Aorta (tissue), 5 donors: Measurements from ENCODE around the gene NRBF2. TPM values are rescaled to one million over a fixed set of nuclear protein-coding genes. Genes with fewer than 3 reads are reported as not detected.
"Not testable (repeated sequence)": the region's sequence is repeated elsewhere in the genome, so short reads cannot be mapped to it uniquely, and the experiment has no call there.

ENCODE experiments used
- ATAC-seq: fragments of 200-7000 bp; cut with Tn5 transposase; one replicate; pipeline ENCODE4 v1.9.1; 2022; ENCODE audit warnings: moderate library complexity; ENCODE audit not compliant: low FRiP score
- DNase-seq, 2 donors: peaks; one replicate each; pipeline ENCODE4 v3.0.0-alpha.2; 2020
- H3K27ac ChIP-seq, 2 donors: one replicate each; pipeline ENCODE4 v1.5.1; 2013; ENCODE audit warnings: low read length in 2 of 2, mild to moderate bottlenecking in 2 of 2, moderate library complexity in 2 of 2, control low read depth in 1 of 2, inconsistent platforms in 1 of 2, low read depth in 1 of 2
- H3K27me3 ChIP-seq, 2 donors: one replicate each; pipeline ENCODE4 v1.6.1; 2013; ENCODE audit warnings: control low read depth in 1 of 2, low read length in 1 of 2, mild to moderate bottlenecking in 1 of 2, moderate library complexity in 1 of 2; ENCODE audit not compliant: insufficient read depth in 2 of 2, control insufficient read depth in 1 of 2
- H3K36me3 ChIP-seq, 2 donors: one replicate each; pipeline ENCODE4 v1.6.1; 2013; ENCODE audit warnings: control low read depth in 1 of 2, low read length in 1 of 2, mild to moderate bottlenecking in 1 of 2; ENCODE audit not compliant: insufficient read depth in 2 of 2, control insufficient read depth in 1 of 2
- H3K4me1 ChIP-seq, 2 donors: one replicate each; pipeline ENCODE4 v1.6.1; 2013; ENCODE audit warnings: low read length in 2 of 2, control low read depth in 1 of 2, mild to moderate bottlenecking in 1 of 2, moderate library complexity in 1 of 2; ENCODE audit not compliant: insufficient read depth in 2 of 2, control insufficient read depth in 1 of 2
- H3K4me3 ChIP-seq, 2 donors: one replicate each; pipeline ENCODE4 v1.5.1; 2013; ENCODE audit warnings: low read length in 2 of 2, control low read depth in 1 of 2, mild to moderate bottlenecking in 1 of 2
- H3K9me3 ChIP-seq: one replicate; pipeline ENCODE4 v1.6.1; 2013; ENCODE audit warnings: mild to moderate bottlenecking, low read length; ENCODE audit not compliant: control insufficient read depth
- WGBS, 2 donors: extraction: QIAGEN DNeasy Blood & Tissue Kit; methylation state at CpG; one replicate each; pipeline ENCODE4 v1.1.7; 2013; 5-methylcytosine and 5-hydroxymethylcytosine counted together
- intact Hi-C, 2 donors: fragments of 100-400 bp; cut with DNase I; formaldehyde crosslinking; loops; one replicate each; pipeline versions ENCODE4 v1.14.2 to v1.15.0; 2022
- polyA plus RNA-seq, 2 donors: library from polyadenylated mRNA; stranded (reverse); fragments of 200-250 nt; gene quantifications; one replicate each; pipeline ENCODE4 v1.2.3, GENCODE V29; 2013
- total RNA-seq, 2 donors: library from RNA; stranded (reverse); fragmentation: NEBNext Ultra II Directional; extraction: Animal tissue kit (Norgen Biotek cat#: 25700); gene quantifications; one replicate each; pipeline ENCODE4 v1.2.1, GENCODE V29; 2021
- donor health status: healthy with polysubstance abuse.
- donor health status: Bipolar disorder and iron deficiency.
- donor health status: DM: no; HTN: no; CAD: no.
- donor health status: DM: no; HTN: no; CAD: no.
- donor health status: DM: yes; HTN: yes; CAD: no.

NRBF2 gene
- total and polyA plus RNA-seq, 4 donors = 8.5 to 19.0 (median 16.9) TPM

DNA sequence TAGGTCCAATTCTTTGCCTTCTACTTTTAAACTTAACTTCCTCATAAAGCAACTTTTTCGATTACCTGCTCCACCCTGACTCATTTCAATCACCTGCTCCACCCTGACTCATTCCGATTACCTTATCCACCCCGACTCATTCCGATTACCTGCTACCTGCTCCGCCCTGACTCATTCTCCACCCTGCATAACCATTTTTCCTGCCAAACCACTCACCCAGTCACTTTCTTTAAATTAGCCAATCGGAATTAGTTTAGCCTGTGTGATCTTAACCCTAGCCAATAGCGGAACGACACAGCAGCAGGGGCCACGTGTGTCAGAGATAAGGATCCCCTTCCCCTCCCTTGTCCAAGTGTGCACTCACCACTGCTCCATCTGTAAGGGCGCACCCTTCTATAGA, 32.0 kb upstream of the NRBF2 start:
- ATAC-seq, H3K27me3 ChIP-seq, H3K4me1 ChIP-seq, H3K9me3 ChIP-seq, H3K36me3 ChIP-seq, H3K4me3 ChIP-seq, intact Hi-C loops, H3K27ac ChIP-seq, DNase-seq: not testable (repeated sequence)
- WGBS, 2 donors = 92% methylated on average over 10 of the region's 10 CpGs

DNA sequence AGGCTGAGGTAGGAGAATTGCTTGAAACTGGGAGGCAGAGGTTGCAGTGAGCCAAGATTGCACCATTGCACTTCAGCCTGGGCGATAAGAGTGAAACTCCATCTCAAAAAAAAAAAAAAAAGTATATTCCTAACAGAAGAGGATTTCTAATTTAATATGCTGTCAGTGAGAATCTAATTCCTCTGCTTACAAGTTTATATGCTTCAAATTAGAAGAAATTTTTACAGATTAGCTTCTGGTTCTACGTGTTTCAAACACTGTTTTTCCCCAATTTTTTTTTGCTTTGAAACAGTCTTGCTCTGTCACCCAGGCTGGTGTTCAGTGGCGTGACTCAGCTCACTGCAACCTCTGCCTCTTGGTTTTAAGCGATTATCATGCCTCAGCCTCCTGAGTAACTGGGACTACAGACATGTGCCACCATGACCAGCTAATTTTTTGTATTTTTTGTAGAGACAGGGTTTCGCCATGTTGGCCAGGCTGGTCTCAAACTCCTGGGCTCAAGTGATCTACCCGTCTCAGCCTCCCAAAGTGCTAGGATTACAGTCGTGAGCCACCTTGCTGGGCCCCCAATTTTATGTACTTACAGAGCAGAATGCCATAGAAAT, 30.7 kb upstream of the NRBF2 start:
- H3K4me3 ChIP-seq, intact Hi-C loops, H3K36me3 ChIP-seq, H3K27ac ChIP-seq, ATAC-seq, H3K4me1 ChIP-seq, H3K9me3 ChIP-seq, H3K27me3 ChIP-seq, DNase-seq: not testable (repeated sequence)
- WGBS, 2 donors = 91 to 92% methylated on average over 7 of the region's 7 CpGs

DNA sequence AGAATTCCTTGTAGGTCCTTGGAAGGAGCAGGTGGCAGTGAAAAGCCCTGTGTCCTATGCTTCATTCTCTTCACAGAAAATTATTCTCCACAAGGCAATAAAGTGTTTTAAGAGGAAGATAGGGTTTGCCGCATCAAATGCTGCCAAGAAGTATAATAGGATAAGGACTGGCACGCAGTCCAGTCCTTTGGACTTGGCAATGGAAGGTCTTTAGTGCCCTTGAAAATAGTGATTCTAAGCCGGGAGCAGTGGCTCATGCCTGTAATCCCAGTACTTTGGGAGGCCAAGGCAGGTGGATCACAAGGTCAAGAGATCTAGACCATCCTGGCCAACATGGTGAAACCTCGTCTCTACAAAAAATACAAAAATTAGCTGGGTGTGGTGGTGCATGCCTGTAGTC, 29.9 kb upstream of the NRBF2 start:
- H3K9me3 ChIP-seq, H3K27me3 ChIP-seq, H3K4me3 ChIP-seq, DNase-seq, H3K36me3 ChIP-seq, H3K27ac ChIP-seq, intact Hi-C loops, ATAC-seq, H3K4me1 ChIP-seq: not testable (repeated sequence)
- 79 to 82% methylated on average over 4 of the region's 4 CpGs for WGBS, 2 donors

DNA sequence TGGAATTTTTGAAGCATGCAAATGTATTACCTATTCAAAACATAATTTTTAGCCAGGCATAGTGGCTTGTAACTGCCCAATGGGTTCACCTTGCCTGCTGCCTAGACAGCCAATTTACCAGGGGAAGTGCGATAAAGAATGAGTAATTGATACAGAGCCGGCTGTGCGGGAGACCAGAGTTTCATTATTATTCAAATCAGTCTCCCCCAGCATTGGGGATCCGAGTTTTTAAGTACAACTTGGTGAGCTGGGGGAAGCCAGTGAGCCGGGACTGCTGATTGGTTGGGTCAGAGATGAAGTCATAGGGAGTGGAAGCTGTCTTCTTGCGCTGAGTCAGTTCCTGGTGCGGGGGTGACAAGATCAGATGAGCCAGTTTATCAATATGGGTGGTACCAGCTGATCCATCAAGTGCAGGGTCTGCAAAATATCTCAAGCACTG, 29.1 kb upstream of the NRBF2 start:
- ATAC-seq = no peak
- WGBS, 2 donors = 81 to 84% methylated on average over 7 of the region's 7 CpGs

GRCh38 chr10:63105225-63106110, 27.7 kb upstream of the NRBF2 start:
- ATAC-seq (no peak), DNase-seq (no peak)
- Histone ChIP-seq H3K4me3 (no peak overlapping the region), H3K9me3 (no peaks in the 10 kb centered on the region), H3K27me3 (peaks cover 0 to 1% of the 10 kb centered on the region in 2 donors), H3K27ac (no peak overlapping the region), H3K36me3 (no peaks in the 10 kb centered on the region), H3K4me1 (no peaks in the 10 kb centered on the region)
- intact Hi-C loops = no loop called here
- WGBS, 2 donors = 89 to 92% methylated on average over 11 of the region's 11 CpGs

More for the DNA sequence above, 29.1 kb upstream of the NRBF2 start:
- no peak overlapping the region for H3K27ac ChIP-seq
- H3K9me3 ChIP-seq = no peaks in the 10 kb centered on the region
- no peak overlapping the region for H3K4me3 ChIP-seq
- no peaks in the 10 kb centered on the region for H3K27me3 ChIP-seq
- H3K4me1 ChIP-seq = no peaks in the 10 kb centered on the region
- intact Hi-C loops = no loop called here
- H3K36me3 ChIP-seq = no peaks in the 10 kb centered on the region
- no peak for DNase-seq

- no peaks in the 10 kb centered on the region for H3K36me3 ChIP-seq
- H3K27ac ChIP-seq = no peak overlapping the region
- ATAC-seq (no peak), DNase-seq (peak in 1 of 2 donors; percentile 60)
- H3K4me3 ChIP-seq = no peak overlapping the region
- intact Hi-C loops = no loop called here
- peaks cover 0 to 1% of the 10 kb centered on the region in 2 donors for H3K27me3 ChIP-seq
- WGBS, 2 donors = 63 to 69% methylated on average over 10 of the region's 10 CpGs
- no peaks in the 10 kb centered on the region for H3K9me3 ChIP-seq
- H3K4me1 ChIP-seq = no peaks in the 10 kb centered on the region
Observed at GRCh38 chr10:63106111-63106755, 26.9 kb upstream of the NRBF2 start.

GRCh38 chr10:63107943-63108437, 25.1 kb upstream of the NRBF2 start:
- Histone ChIP-seq H3K27me3 (peaks cover 0 to 1% of the 10 kb centered on the region in 2 donors), H3K4me3 (no peak overlapping the region), H3K9me3 (no peaks in the 10 kb centered on the region), H3K4me1 (no peaks in the 10 kb centered on the region), H3K27ac (no peak overlapping the region), H3K36me3 (no peaks in the 10 kb centered on the region)
- DNase-seq = no peak
- intact Hi-C loops = no loop called here
- 62 to 66% methylated on average over 3 of the region's 3 CpGs for WGBS, 2 donors
- ATAC-seq = no peak

DNA sequence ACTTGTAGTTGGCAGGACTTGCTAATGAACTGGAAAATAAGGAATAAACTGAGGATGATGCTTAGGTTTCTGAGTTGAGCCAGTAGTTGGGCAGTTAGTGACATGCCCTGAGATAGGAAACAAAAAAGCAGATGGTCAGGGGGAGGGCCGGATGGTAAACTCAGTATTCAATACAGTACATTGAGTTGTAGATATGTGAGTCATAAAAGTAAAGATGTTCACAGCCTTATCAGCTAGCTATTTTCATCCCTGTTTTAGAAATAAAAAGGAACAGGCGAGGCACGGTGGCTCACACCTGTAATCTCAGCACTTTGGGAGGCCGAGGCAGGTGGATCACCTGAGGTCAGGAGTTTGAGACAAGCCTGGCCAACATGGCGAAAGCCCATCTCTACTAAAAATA, 22.2 kb upstream of the NRBF2 start:
- DNase-seq = no peak
- intact Hi-C loops = no loop called here

More for the DNA sequence above, 22.2 kb upstream of the NRBF2 start:
- Histone ChIP-seq H3K4me3 (no peak overlapping the region), H3K27me3 (peaks cover 0 to 1% of the 10 kb centered on the region in 2 donors), H3K4me1 (no peaks in the 10 kb centered on the region), H3K36me3 (no peaks in the 10 kb centered on the region), H3K9me3 (no peaks in the 10 kb centered on the region), H3K27ac (no peak overlapping the region)
- WGBS, 2 donors = 94% methylated on average over 5 of the region's 5 CpGs
- no peak for ATAC-seq
